SK-N-SH treated with all-trans-retinoic acid at 6 μM for 48 hours (cell line): ENCODE measurements around the gene SLC38A8.

Experiments used
- ATAC-seq: fragments of 200-7000 bp; cut with Tn5 transposase; 3 replicates; pipeline ENCODE4 v1.9.1; 2020; ENCODE audit warnings: mild to moderate bottlenecking, moderate library complexity
- ARNTL ChIP-seq: fragments of 450-650 bp; formaldehyde crosslinking; IDR thresholded peaks from 2 replicates; pipeline ENCODE4 v1.5.0; 2020; ENCODE audit warnings: low read depth, mild to moderate bottlenecking, moderate library complexity, borderline replicate concordance
- BACH2 ChIP-seq: fragments of 250-450 bp; sonication (Bioruptor Pico); IDR thresholded peaks from 2 replicates; pipeline ENCODE4 v1.9.0; 2021; ENCODE audit warnings: mild to moderate bottlenecking, borderline replicate concordance
- CSDC2 ChIP-seq: fragments of 250-450 bp; sonication (Bioruptor Pico); IDR thresholded peaks from 2 replicates; pipeline ENCODE4 v1.5.0; 2020; ENCODE audit warnings: mild to moderate bottlenecking, moderate library complexity
- CSRNP3 ChIP-seq: fragments of 250-450 bp; sonication (Bioruptor Pico); IDR thresholded peaks from 2 replicates; pipeline ENCODE4 v1.5.1; 2021; ENCODE audit warnings: mild to moderate bottlenecking, moderate library complexity
- ESRRG ChIP-seq: fragments of 250-450 bp; sonication (Bioruptor Pico); IDR thresholded peaks from 2 replicates; pipeline ENCODE4 v1.6.1; 2021; ENCODE audit warnings: mild to moderate bottlenecking
- GLIS3 ChIP-seq: fragments of 250-450 bp; sonication (Bioruptor Pico); IDR thresholded peaks from 2 replicates; pipeline ENCODE4 v1.5.0; 2020; ENCODE audit warnings: mild to moderate bottlenecking, moderate library complexity
- ISL1 ChIP-seq: fragments of 250-450 bp; sonication (Bioruptor Pico); IDR thresholded peaks from 2 replicates; pipeline ENCODE4 v2.1.2; 2022; ENCODE audit warnings: mild to moderate bottlenecking, moderate library complexity
- OSR1 ChIP-seq: fragments of 250-450 bp; sonication (Bioruptor Pico); IDR thresholded peaks from 2 replicates; pipeline ENCODE4 v1.8.0; 2022; ENCODE audit warnings: moderate library complexity, mild to moderate bottlenecking, inconsistent platforms
- PPARA ChIP-seq: fragments of 250-450 bp; sonication (Bioruptor Pico); IDR thresholded peaks from 2 replicates; pipeline ENCODE4 v1.5.0; 2020; ENCODE audit warnings: mild to moderate bottlenecking, borderline replicate concordance
- RARB ChIP-seq: fragments of 250-450 bp; sonication (Bioruptor Pico); IDR thresholded peaks from 2 replicates; pipeline ENCODE4 v1.8.0; 2021; ENCODE audit warnings: mild to moderate bottlenecking, moderate library complexity
- SNAI2 ChIP-seq: fragments of 250-450 bp; sonication (Bioruptor Pico); IDR thresholded peaks from 2 replicates; pipeline ENCODE4 v1.5.0; 2020; ENCODE audit warnings: mild to moderate bottlenecking, moderate library complexity
- TCF4 ChIP-seq: fragments of 250-450 bp; sonication (Bioruptor Pico); IDR thresholded peaks from 2 replicates; pipeline ENCODE4 v1.8.0; 2021; ENCODE audit warnings: mild to moderate bottlenecking, moderate library complexity, borderline replicate concordance
- TOX ChIP-seq: fragments of 250-450 bp; sonication (Bioruptor Pico); IDR thresholded peaks from 2 replicates; pipeline ENCODE4 v1.8.0; 2021; ENCODE audit warnings: mild to moderate bottlenecking, moderate library complexity, borderline replicate concordance
- TSHZ2 ChIP-seq: fragments of 250-450 bp; sonication (Bioruptor Pico); IDR thresholded peaks from 2 replicates; pipeline ENCODE4 v1.5.0; 2020; ENCODE audit warnings: mild to moderate bottlenecking, moderate library complexity
- ZC3H10 ChIP-seq: fragments of 250-450 bp; sonication (Bioruptor Pico); IDR thresholded peaks from 2 replicates; pipeline ENCODE4 v1.5.1; 2021; ENCODE audit warnings: mild to moderate bottlenecking, moderate library complexity
- ZFP3 ChIP-seq: fragments of 250-450 bp; sonication (Bioruptor Pico); IDR thresholded peaks from 2 replicates; pipeline ENCODE4 v1.5.0; 2020; ENCODE audit warnings: mild to moderate bottlenecking, moderate library complexity
- ZFP30 ChIP-seq: fragments of 450-650 bp; formaldehyde crosslinking; IDR thresholded peaks from 2 replicates; pipeline ENCODE4 v1.5.0; 2022; ENCODE audit warnings: mild to moderate bottlenecking, moderate library complexity
- ZNF70 ChIP-seq: fragments of 450-650 bp; formaldehyde crosslinking; IDR thresholded peaks from 2 replicates; pipeline ENCODE4 v1.5.0; 2020; ENCODE audit warnings: mild to moderate bottlenecking, moderate library complexity
- ZNF8 ChIP-seq: fragments of 450-650 bp; formaldehyde crosslinking; IDR thresholded peaks from 2 replicates; pipeline ENCODE4 v1.5.0; 2020; ENCODE audit warnings: mild to moderate bottlenecking, moderate library complexity
- TF ChIP-seq, protein P1 (sequence below): fragments of 250-450 bp; sonication (Bioruptor Pico); IDR thresholded peaks from 2 replicates; pipeline ENCODE4 v1.5.1; 2020; ENCODE audit warnings: low read depth, mild to moderate bottlenecking, moderate library complexity
- TF ChIP-seq, protein P2 (sequence below): fragments of 250-450 bp; sonication (Bioruptor Pico); IDR thresholded peaks from 2 replicates; pipeline ENCODE4 v1.8.0; 2020; ENCODE audit warnings: mild to moderate bottlenecking, moderate library complexity, borderline replicate concordance
- TF ChIP-seq, protein P3 (sequence below): fragments of 250-450 bp; sonication (Bioruptor Pico); IDR thresholded peaks from 2 replicates; pipeline ENCODE4 v1.8.0; 2021; ENCODE audit warnings: low read depth, mild to moderate bottlenecking, moderate library complexity, borderline replicate concordance

SLC38A8 gene

GRCh38 chr16:83990492-83990891, 52.1 kb downstream of the SLC38A8 start:
- no peak for ATAC-seq
- no peak for TF ChIP-seq ZFP30 (CRISPR knock-in tag)
- TF ChIP-seq GLIS3: no peak
- no peak for TF ChIP-seq PPARA (CRISPR knock-in tag)
- TF ChIP-seq ZNF70 (CRISPR knock-in tag): no peak
- TF ChIP-seq ZFP3 (CRISPR knock-in tag): no peak
- TF ChIP-seq TCF4: no peak
- no peak for TF ChIP-seq RARB (CRISPR knock-in tag)
- no peak for TF ChIP-seq CSDC2 (CRISPR knock-in tag)
- no peak for TF ChIP-seq TOX (CRISPR knock-in tag)
- no peak for TF ChIP-seq CSRNP3 (CRISPR knock-in tag)
- no peak for TF ChIP-seq BACH2
- TF ChIP-seq, protein P1, sequence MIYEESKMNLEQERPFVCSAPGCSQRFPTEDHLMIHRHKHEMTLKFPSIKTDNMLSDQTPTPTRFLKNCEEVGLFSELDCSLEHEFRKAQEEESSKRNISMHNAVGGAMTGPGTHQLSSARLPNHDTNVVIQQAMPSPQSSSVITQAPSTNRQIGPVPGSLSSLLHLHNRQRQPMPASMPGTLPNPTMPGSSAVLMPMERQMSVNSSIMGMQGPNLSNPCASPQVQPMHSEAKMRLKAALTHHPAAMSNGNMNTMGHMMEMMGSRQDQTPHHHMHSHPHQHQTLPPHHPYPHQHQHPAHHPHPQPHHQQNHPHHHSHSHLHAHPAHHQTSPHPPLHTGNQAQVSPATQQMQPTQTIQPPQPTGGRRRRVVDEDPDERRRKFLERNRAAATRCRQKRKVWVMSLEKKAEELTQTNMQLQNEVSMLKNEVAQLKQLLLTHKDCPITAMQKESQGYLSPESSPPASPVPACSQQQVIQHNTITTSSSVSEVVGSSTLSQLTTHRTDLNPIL (CRISPR knock-in tag): no peak
- TF ChIP-seq SNAI2: no peak
- TF ChIP-seq ESRRG (CRISPR knock-in tag): no peak
- TF ChIP-seq ZC3H10: no peak

- ATAC-seq: no peak; the same call in 2 of the 3 replicates
- TF ChIP-seq RARB (CRISPR knock-in tag) (no peak), ZFP30 (CRISPR knock-in tag) (no peak), TCF4 (peak; percentile 58; the same call in 1 of the 2 replicates), CSDC2 (CRISPR knock-in tag) (no peak), ZNF70 (CRISPR knock-in tag) (no peak), TSHZ2 (CRISPR knock-in tag) (no peak), BACH2 (no peak), SNAI2 (peak; percentile 56; the same call in 1 of the 2 replicates), ISL1 (CRISPR knock-in tag) (peak; percentile 74), ZNF8 (CRISPR knock-in tag) (no peak), PPARA (CRISPR knock-in tag) (no peak)
- TF ChIP-seq, protein P2, sequence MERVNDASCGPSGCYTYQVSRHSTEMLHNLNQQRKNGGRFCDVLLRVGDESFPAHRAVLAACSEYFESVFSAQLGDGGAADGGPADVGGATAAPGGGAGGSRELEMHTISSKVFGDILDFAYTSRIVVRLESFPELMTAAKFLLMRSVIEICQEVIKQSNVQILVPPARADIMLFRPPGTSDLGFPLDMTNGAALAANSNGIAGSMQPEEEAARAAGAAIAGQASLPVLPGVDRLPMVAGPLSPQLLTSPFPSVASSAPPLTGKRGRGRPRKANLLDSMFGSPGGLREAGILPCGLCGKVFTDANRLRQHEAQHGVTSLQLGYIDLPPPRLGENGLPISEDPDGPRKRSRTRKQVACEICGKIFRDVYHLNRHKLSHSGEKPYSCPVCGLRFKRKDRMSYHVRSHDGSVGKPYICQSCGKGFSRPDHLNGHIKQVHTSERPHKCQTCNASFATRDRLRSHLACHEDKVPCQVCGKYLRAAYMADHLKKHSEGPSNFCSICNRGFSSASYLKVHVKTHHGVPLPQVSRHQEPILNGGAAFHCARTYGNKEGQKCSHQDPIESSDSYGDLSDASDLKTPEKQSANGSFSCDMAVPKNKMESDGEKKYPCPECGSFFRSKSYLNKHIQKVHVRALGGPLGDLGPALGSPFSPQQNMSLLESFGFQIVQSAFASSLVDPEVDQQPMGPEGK: no peak
- TF ChIP-seq, protein P3, sequence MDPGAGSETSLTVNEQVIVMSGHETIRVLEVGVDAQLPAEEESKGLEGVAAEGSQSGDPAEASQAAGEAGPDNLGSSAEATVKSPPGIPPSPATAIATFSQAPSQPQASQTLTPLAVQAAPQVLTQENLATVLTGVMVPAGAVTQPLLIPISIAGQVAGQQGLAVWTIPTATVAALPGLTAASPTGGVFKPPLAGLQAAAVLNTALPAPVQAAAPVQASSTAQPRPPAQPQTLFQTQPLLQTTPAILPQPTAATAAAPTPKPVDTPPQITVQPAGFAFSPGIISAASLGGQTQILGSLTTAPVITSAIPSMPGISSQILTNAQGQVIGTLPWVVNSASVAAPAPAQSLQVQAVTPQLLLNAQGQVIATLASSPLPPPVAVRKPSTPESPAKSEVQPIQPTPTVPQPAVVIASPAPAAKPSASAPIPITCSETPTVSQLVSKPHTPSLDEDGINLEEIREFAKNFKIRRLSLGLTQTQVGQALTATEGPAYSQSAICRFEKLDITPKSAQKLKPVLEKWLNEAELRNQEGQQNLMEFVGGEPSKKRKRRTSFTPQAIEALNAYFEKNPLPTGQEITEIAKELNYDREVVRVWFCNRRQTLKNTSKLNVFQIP (CRISPR knock-in tag): no peak
Observed at GRCh38 chr16:83989300-83989699, 53.3 kb downstream of the SLC38A8 start.

GRCh38 chr16:83983491-83983890, 59.1 kb downstream of the SLC38A8 start:
- no peak for TF ChIP-seq BACH2
- TF ChIP-seq OSR1 (CRISPR knock-in tag): no peak
- TF ChIP-seq, protein P1 (CRISPR knock-in tag): peak; percentile 67
- no peak for TF ChIP-seq ZC3H10
- TF ChIP-seq, protein P2: no peak
- no peak for TF ChIP-seq CSDC2 (CRISPR knock-in tag)
- no peak; the same call in 1 of the 2 replicates for TF ChIP-seq TCF4
- TF ChIP-seq ISL1 (CRISPR knock-in tag): peak; percentile 87
- no peak; the same call in 1 of the 2 replicates for TF ChIP-seq ESRRG (CRISPR knock-in tag)
- no peak for TF ChIP-seq ZNF8 (CRISPR knock-in tag)
- no peak for TF ChIP-seq ARNTL (CRISPR knock-in tag)
- TF ChIP-seq, all 23 proteins: peak for 2
- peak; percentile 36; the same call in 1 of the 3 replicates for ATAC-seq
